Measurements from ENCODE around the gene COX6A2.

GRCh38 chr16:31390504-31391041 is 37.6 kb downstream of the COX6A2 start:
- TF ChIP-seq NFYB (CRISPR knock-in tag; conservative IDR thresholded peaks at IDR 0.05; ENCODE audit: low read depth) (no peak), IRF2 (CRISPR knock-in tag; IDR thresholded peaks at IDR 0.05; ENCODE audit: borderline replicate concordance, low read depth) (no peak), USF2 (CRISPR knock-in tag; IDR thresholded peaks at IDR 0.05) (no peak), CDX4 (CRISPR knock-in tag; IDR thresholded peaks at IDR 0.05; ENCODE audit: borderline replicate concordance) (no peak), NFE2L1 (CRISPR knock-in tag; IDR thresholded peaks at IDR 0.05) (no peak), CTCF (IDR thresholded peaks at IDR 0.05) (no peak), CREM (CRISPR knock-in tag; IDR thresholded peaks at IDR 0.05) (no peak), ERG (CRISPR knock-in tag; IDR thresholded peaks at IDR 0.05) (no peak), CREB1 (CRISPR knock-in tag; IDR thresholded peaks at IDR 0.05) (no peak), MAX (CRISPR knock-in tag; IDR thresholded peaks at IDR 0.05) (no peak), ZNF138 (CRISPR knock-in tag; conservative IDR thresholded peaks at IDR 0.05) (no peak)
